HG03280 (cell line): ENCODE results near the gene PRX.
"Not testable (repeated sequence)": the region's sequence is repeated elsewhere in the genome, so short reads cannot be mapped to it uniquely, and the experiment has no call there.

Experiments
- ATAC-seq: cut with Tn5 transposase; IDR thresholded peaks from one replicate; pipeline ENCODE4 v1.9.1; 2021; ENCODE audit warnings: mild to moderate bottlenecking, moderate library complexity; ENCODE audit not compliant: unreplicated experiment

PRX gene

DNA sequence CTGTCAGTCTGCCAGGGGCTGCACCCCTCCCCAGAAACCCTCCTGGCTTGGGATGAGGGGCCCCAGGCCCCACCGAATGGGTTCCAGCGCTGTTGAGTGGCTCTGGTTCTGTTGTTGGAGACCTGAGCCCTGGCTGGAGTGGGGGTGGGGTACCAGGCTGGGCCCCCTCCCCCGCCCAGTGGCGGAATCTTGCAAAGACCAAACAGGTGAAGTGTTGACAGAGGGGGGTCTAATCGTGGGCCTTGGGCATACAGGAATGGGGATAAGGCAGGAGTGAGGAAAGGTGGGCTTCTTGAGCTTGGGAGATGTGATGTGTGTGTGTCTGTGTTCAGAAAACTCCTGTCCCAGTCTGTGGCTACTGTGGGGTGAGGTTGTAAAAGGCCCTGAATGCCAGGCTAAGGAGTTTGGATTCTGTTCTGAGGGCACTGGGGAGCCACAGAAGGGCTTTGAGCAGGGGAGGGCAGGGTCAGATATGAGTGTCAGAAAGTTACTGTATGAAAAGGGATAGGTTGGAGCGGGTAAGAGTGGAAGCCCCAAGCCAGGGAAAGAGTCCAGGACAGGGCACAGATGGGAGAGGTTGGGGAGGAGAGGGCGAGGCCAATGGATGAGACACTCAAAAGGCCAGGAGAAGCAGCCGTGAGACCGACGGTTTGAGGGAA is 23.0 kb downstream of the PRX start, which contains the start of gene HIPK4:
TSS of gene HIPK4 (minus strand) at position 98 of the 659 bp plus-strand sequence. CDS start 279 bp downstream, outside the sequence.
- ATAC-seq, result no peak

GRCh38 chr19:40389404-40390083 is 23.6 kb downstream of the PRX start:
- ATAC-seq, result no peak

- no peak for ATAC-seq
Measured at GRCh38 chr19:40388481-40388880, 24.7 kb downstream of the PRX start.

DNA sequence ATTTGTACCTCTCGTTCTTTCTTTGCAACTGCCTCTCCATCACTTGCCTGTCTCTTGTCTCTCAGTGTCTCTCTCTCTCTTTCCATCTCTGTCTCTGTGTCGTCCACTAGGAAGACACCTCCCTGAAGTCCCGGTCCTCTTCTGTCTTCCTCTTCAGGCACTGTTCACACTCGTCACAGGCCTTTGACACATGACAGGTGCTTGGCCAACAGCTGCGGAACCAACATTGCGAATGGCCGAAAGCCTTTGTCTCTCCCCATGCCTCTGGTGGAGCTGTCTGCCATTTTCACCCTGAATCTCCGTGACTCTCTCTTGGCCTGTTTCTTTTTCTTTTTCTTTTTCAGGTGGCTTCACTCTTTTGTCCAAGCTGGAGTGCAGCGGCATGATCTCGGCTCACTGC is 26.0 kb downstream of the PRX start:
- ATAC-seq, result no peak

DNA sequence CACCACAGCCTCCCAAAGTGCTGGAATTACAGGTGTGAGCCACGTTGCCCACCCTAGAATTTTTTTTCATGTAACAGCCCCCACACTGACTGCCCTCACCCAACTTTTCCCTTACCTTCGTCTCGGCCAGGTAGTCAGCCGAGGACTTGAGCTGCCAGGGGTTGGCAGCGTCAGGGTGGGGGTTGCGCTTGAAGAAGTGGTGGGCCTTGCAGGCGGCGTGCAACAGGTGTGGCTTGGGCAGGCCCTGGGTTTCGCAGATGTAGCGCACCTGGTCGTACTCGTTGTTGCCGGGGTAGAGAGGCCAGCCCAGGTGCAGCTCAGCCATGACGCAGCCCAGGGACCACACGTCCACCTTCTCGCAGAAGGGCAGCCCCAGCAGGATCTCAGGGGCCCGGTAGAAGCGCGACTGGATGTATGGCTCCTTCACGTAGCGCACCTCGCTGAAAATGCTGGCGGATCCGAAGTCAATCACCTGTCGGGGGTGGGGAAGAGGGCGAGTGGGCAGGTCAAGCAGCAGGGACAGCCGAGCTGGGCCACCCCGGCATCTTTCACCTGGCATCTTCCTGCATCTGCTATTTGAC is 29.4 kb downstream of the PRX start:
- no peak for ATAC-seq

DNA sequence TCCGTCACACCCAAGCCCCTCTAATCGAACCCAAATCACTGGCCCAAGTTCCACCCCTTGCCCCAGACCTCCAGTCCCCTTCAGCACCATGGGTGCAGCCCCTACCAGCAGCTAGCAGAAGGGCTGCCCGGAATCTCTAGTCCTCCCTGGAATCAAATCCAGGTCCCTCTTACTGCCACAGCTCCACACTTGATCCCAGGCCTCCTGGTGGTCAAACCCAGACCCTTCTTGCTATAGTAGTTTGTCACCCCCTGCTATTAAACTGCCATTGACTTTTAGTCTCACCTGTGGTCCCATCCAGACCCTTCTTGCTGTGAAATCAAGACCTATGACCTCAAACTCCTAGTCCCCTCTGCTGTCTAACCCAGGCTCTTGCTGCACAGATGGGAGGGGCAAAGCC is 31.9 kb downstream of the PRX start:
- ATAC-seq, result no peak

GRCh38 chr19:40380199-40381037 is 32.8 kb downstream of the PRX start:
- ATAC-seq, result no peak

GRCh38 chr19:40379446-40380198 is 33.6 kb downstream of the PRX start:
- ATAC-seq, result no peak

DNA sequence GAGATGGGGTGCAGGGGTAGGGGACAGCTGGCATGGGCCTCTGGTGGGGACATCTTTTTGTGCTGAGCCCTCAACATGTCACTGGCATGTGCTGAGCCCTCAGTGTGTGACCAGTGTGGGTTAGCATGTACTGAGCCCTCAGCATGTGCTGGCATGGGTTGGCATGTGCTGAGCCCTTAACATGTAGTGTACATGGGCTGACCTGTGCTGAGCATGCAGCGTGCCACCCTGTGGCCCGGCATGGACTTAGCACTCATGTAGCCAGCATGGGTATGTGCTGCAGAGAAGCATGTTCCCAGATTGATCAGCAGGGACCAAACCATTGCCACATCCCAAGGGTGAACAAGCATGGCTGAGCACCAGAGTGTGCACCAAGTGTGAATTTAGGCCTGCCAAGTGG is 34.7 kb downstream of the PRX start:
- ATAC-seq, result no peak

- ATAC-seq, result no peak
Measured at GRCh38 chr19:40377876-40378385, 35.2 kb downstream of the PRX start.

DNA sequence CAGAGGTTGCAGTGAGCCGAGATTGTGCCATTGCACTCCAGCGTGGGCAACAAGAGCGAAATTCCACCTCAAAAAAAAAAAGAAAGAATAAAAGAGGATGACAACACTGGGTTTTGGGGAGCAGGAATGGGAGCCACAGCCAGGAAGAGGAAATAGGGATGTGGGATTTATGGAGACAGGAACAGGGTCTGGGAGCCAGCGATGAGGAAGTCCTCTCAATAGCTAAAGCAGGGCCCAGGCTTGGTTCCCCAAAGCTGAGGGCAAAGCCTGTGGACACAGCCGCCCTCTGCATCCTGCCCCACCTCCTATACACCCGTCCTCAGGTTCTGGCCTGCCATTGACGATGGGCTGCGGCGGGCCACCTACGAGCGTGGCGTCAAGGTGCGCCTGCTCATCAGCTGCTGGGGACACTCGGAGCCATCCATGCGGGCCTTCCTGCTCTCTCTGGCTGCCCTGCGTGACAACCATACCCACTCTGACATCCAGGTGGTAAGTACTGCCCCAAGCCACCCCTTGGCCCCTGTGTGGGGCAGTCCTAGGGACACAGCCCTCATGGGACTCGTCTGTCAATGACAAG is 36.8 kb downstream of the PRX start:
- no peak for ATAC-seq

DNA sequence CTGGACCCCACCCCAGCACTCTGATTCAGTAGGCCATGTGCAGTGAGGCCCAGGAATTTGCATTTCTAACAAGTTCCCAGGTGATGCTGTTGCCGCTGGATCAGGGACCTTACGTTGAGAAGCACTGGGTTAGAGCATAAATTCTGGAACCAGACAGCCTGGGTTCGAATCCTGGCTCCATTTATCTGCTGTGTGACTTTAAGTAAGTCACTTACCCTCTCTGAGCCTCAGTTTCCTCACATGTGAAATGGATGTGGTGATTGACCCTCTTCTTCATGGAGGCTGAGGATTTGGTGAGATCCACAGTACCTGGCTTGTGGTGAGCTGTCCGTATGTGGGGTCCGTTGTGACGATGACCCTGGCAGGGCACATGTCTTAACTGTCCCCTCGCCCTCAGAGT is 39.1 kb downstream of the PRX start:
- ATAC-seq, result no peak

DNA sequence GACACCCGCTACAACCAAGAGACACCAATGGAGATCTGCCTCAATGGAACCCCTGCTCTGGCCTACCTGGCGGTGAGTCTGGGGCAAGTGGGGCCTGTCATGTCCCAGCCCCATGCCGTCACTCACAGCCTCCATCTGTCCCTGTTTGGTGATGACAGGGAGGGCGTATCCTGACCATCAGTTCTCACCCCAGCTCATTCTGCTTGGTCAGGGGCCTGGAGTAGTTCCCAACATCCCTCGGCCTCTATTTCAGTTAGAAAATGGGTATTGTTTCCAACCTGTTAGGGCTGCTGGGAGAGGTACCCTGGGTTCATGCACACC is 41.4 kb downstream of the PRX start:
- ATAC-seq, result no peak

DNA sequence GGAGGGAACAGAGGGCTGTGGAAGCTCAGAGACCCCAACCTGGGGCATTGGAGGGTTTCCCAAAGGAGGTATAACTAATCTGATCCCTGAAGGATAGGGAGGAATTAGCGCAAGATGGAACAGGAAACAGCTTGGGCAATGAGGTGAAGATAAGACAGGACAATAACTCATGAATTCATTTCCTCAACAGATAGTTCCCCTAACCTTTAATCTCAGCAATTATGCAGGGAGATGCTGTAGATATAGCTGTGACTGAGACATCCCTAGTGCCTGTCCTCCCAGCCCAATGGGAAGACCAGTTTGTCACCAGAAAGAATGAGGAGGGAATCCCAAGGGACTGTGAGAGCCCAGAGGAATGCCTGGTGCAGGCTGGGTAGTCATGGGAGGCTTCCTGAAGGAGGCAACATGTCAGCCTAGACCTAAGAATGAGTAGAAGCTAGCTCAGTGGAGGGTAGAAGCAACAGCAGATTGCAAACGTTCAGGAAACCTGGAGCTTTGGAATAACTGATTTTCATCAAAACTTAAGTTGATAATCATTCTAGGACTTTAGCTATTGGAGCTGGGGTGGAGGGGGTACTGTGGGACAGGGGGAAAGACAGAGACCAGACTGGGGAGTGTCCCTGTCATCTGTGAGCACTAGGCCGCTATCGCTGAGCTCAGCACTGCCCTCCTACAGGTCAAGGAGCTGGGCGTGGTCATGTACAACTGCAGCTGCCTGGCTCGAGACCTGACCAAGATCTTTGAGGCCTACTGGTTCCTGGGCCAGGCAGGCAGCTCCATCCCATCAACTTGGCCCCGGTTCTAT is 42.0 kb downstream of the PRX start:
- no peak for ATAC-seq

GRCh38 chr19:40370253-40370652 is 42.9 kb downstream of the PRX start:
- not testable (repeated sequence) for ATAC-seq

- no peak for ATAC-seq
Measured at GRCh38 chr19:40369797-40370196, 43.4 kb downstream of the PRX start.

DNA sequence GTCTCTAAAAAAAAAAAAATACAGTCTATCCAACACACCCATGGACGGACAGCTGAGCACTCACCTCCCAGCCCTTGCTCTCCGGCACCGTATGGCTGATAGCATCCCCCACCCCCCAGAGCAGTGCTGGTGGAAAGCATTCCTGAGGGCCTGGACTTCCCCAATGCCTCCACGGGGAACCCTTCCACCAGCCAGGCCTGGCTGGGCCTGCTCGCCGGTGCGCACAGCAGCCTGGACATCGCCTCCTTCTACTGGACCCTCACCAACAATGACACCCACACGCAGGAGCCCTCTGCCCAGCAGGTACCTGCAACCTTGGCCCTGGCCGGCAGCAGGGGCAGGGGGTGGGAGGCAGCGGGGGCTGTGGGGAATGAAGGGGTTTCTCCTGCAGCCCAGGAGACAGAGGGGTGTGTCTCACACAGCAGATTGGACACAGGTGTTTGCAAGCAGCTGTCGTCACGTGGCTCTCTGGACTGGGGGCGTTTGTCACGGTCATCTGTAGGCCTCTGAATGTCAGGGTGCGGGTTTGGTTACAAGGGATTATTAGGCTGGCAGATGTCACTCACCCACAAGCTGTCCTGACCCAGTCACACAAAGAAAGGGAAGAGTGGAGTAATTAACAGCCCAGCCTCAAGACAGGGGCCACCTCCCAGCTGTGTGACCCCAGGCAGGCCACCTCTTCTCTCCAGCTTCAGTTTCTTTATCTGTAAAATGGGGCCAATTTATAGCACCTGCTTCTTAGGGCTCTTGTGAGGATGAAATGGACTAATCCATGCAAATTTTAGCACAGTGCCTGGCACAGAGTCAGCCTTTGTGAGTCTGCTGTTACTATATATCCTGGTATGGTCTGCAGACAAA is 45.4 kb downstream of the PRX start:
- ATAC-seq, result no peak

- ATAC-seq, result no peak
Measured at GRCh38 chr19:40366697-40367561, 46.2 kb downstream of the PRX start.
